Type B pancreatic cell (in vitro differentiated cells): ENCODE measurements around the gene TBC1D22A. TPM values are rescaled to one million over a fixed set of nuclear protein-coding genes. Genes with fewer than 3 reads are reported as not detected.

ENCODE experiments used
- DNase-seq: peaks from one replicate; pipeline ENCODE4 v3.0.0; 2021; ENCODE audit warnings: mixed read lengths; ENCODE audit not compliant: unreplicated experiment; ENCODE audit errors: extremely low spot score
- H3K27ac Mint-ChIP-seq: 2 replicates; pipeline ENCODE4 v1.8.0; 2021; ENCODE audit warnings: mild to moderate bottlenecking, mixed read lengths
- H3K27me3 Mint-ChIP-seq: 2 replicates; pipeline ENCODE4 v1.8.0; 2021; ENCODE audit warnings: mixed read lengths
- H3K36me3 Mint-ChIP-seq: 2 replicates; pipeline ENCODE4 v1.8.0; 2021; ENCODE audit warnings: mixed read lengths
- H3K4me1 Mint-ChIP-seq: one replicate; pipeline ENCODE4 v1.8.0; 2021; ENCODE audit warnings: mixed read lengths; ENCODE audit not compliant: unreplicated experiment
- H3K4me3 Mint-ChIP-seq: 2 replicates; pipeline ENCODE4 v1.8.0; 2021; ENCODE audit warnings: mild to moderate bottlenecking, mixed read lengths
- H3K9me3 Mint-ChIP-seq: 2 replicates; pipeline ENCODE4 v1.8.0; 2021; ENCODE audit warnings: mixed read lengths
- CTCF ChIP-seq: fragments of 200-600 bp; sonication (generic); conservative IDR thresholded peaks from 2 replicates; pipeline ENCODE4 v1.5.0; 2021; ENCODE audit warnings: antibody characterized with exemption, mild to moderate bottlenecking
- total RNA-seq: library from RNA; stranded (reverse); gene quantifications from 2 replicates; pipeline ENCODE4 v1.2.1, GENCODE V29; 2021; ENCODE audit warnings: low replicate concordance

TBC1D22A gene
- total RNA-seq, 1 donor from 2014 or later: 16.2 TPM

GRCh38 chr22:46744581-46744980 lies 17.9 kb upstream of the TBC1D22A start:
- H3K4me1 Mint-ChIP-seq: peaks cover 2% of the 10 kb centered on the region
- no peak for DNase-seq

GRCh38 chr22:46746192-46746591 lies 16.3 kb upstream of the TBC1D22A start:
- no peak overlapping the region for H3K4me3 Mint-ChIP-seq
- DNase-seq: no peak
- H3K27ac Mint-ChIP-seq: no peak overlapping the region
- H3K27me3 Mint-ChIP-seq: peaks cover 20% of the 10 kb centered on the region
- no peaks in the 10 kb centered on the region for H3K9me3 Mint-ChIP-seq
- H3K4me1 Mint-ChIP-seq: peaks cover 4% of the 10 kb centered on the region
- no peak for TF ChIP-seq CTCF
- H3K36me3 Mint-ChIP-seq: no peaks in the 10 kb centered on the region

More at GRCh38 chr22:46744581-46744980, 17.9 kb upstream of the TBC1D22A start:
- peaks cover 18% of the 10 kb centered on the region for H3K27me3 Mint-ChIP-seq
- peak overlapping the region; percentile 55 for H3K27ac Mint-ChIP-seq
- no peaks in the 10 kb centered on the region for H3K36me3 Mint-ChIP-seq
- H3K4me3 Mint-ChIP-seq: no peak overlapping the region
- no peak for TF ChIP-seq CTCF
- no peaks in the 10 kb centered on the region for H3K9me3 Mint-ChIP-seq

- no peak for TF ChIP-seq CTCF
- Mint-ChIP-seq H3K27ac (no peak overlapping the region), H3K27me3 (peaks cover 20% of the 10 kb centered on the region), H3K36me3 (no peaks in the 10 kb centered on the region), H3K9me3 (no peaks in the 10 kb centered on the region), H3K4me3 (no peak overlapping the region), H3K4me1 (peaks cover 4% of the 10 kb centered on the region)
- DNase-seq: no peak
Observed at GRCh38 chr22:46746620-46747019, 15.8 kb upstream of the TBC1D22A start.

- H3K4me1 Mint-ChIP-seq: peaks cover 4% of the 10 kb centered on the region
Observed at GRCh38 chr22:46747646-46748045, 14.8 kb upstream of the TBC1D22A start.

GRCh38 chr22:46748206-46748907 lies 14.1 kb upstream of the TBC1D22A start:
- no peak for DNase-seq
- H3K9me3 Mint-ChIP-seq: no peaks in the 10 kb centered on the region
- H3K27me3 Mint-ChIP-seq: peaks cover 20% of the 10 kb centered on the region
- no peak overlapping the region for H3K27ac Mint-ChIP-seq
- H3K4me3 Mint-ChIP-seq: no peak overlapping the region
- H3K36me3 Mint-ChIP-seq: no peaks in the 10 kb centered on the region
- peaks cover 4% of the 10 kb centered on the region for H3K4me1 Mint-ChIP-seq
- TF ChIP-seq CTCF: no peak

More at GRCh38 chr22:46747646-46748045, 14.8 kb upstream of the TBC1D22A start:
- Mint-ChIP-seq H3K9me3 (no peaks in the 10 kb centered on the region), H3K27me3 (peaks cover 20% of the 10 kb centered on the region), H3K36me3 (no peaks in the 10 kb centered on the region), H3K27ac (no peak overlapping the region), H3K4me3 (no peak overlapping the region)
- no peak for DNase-seq
- no peak for TF ChIP-seq CTCF
